H9 (cell line): ENCODE measurements around the gene SLC16A10. TPM values are rescaled to one million over a fixed set of nuclear protein-coding genes. Genes with fewer than 3 reads are reported as not detected.

Experiments
- DNase-seq: peaks from one replicate; pipeline ENCODE4 v3.0.0-alpha.2; 2017
- H2AFZ ChIP-seq: one replicate; pipeline ENCODE4 v1.6.1; 2013; ENCODE audit warnings: mild to moderate bottlenecking, low read length, control low read depth, moderate library complexity
- H2AK5ac ChIP-seq: 2 replicates; pipeline ENCODE4 v1.6.1; 2013; ENCODE audit warnings: low read length, control low read depth, mixed read lengths; ENCODE audit not compliant: insufficient read length
- H2BK120ac ChIP-seq: one replicate; pipeline ENCODE4 v1.6.1; 2013; ENCODE audit warnings: low read depth, mild to moderate bottlenecking, low read length, control low read depth, inconsistent platforms; ENCODE audit not compliant: poor library complexity, severe bottlenecking
- H2BK12ac ChIP-seq: 2 replicates; pipeline ENCODE4 v1.6.1; 2013; ENCODE audit warnings: low read length, control low read depth, mixed read lengths, low read depth; ENCODE audit not compliant: insufficient read length
- H2BK15ac ChIP-seq: 2 replicates; pipeline ENCODE4 v1.6.1; 2013; ENCODE audit warnings: low read depth, low read length, control low read depth
- H2BK20ac ChIP-seq: one replicate; pipeline ENCODE4 v1.6.1; 2013; ENCODE audit warnings: low read depth, mild to moderate bottlenecking, low read length, control low read depth, inconsistent platforms; ENCODE audit not compliant: poor library complexity, severe bottlenecking
- H2BK5ac ChIP-seq: 2 replicates; pipeline ENCODE4 v1.6.1; 2013; ENCODE audit warnings: low read length, control low read depth, mixed read lengths; ENCODE audit not compliant: insufficient read length
- H3K14ac ChIP-seq: 2 replicates; pipeline ENCODE4 v1.6.1; 2013; ENCODE audit warnings: low read length, control low read depth; ENCODE audit not compliant: insufficient read depth
- H3K18ac ChIP-seq: 2 replicates; pipeline ENCODE4 v1.6.1; 2013; ENCODE audit warnings: low read depth, mild to moderate bottlenecking, mixed read lengths, low read length, control low read depth; ENCODE audit not compliant: insufficient read length
- H3K23ac ChIP-seq: 2 replicates; pipeline ENCODE4 v1.6.1; 2013; ENCODE audit warnings: low read length, control low read depth, mixed read lengths, low read depth; ENCODE audit not compliant: insufficient read length
- H3K23me2 ChIP-seq: 2 replicates; pipeline ENCODE4 v1.6.1; 2013; ENCODE audit warnings: low read depth, mild to moderate bottlenecking, mixed read lengths, low read length, control low read depth; ENCODE audit not compliant: insufficient read length, poor library complexity, severe bottlenecking
- H3K27ac ChIP-seq: 2 replicates; pipeline ENCODE4 v1.5.1; 2013; ENCODE audit warnings: low read length, control low read depth, mixed read lengths, low read depth; ENCODE audit not compliant: insufficient read length
- H3K27me3 ChIP-seq: 2 replicates; pipeline ENCODE4 v1.6.1; 2013; ENCODE audit warnings: low read length, control low read depth, inconsistent platforms; ENCODE audit not compliant: insufficient read depth
- H3K4ac ChIP-seq: 2 replicates; pipeline ENCODE4 v1.6.1; 2013; ENCODE audit warnings: low read depth, mild to moderate bottlenecking, control low read depth, inconsistent platforms, low read length, moderate library complexity
- H3K4me1 ChIP-seq: 2 replicates; pipeline ENCODE4 v1.6.1; 2013; ENCODE audit warnings: low read length, control low read depth, inconsistent platforms; ENCODE audit not compliant: insufficient read depth
- H3K4me2 ChIP-seq: 2 replicates; pipeline ENCODE4 v1.6.1; 2013; ENCODE audit warnings: low read length, control low read depth, mixed read lengths; ENCODE audit not compliant: insufficient read length, insufficient read depth
- H3K56ac ChIP-seq: 2 replicates; pipeline ENCODE4 v1.6.1; 2013; ENCODE audit warnings: low read depth, mild to moderate bottlenecking, mixed read lengths, low read length, control low read depth; ENCODE audit not compliant: insufficient read length
- H3K79me1 ChIP-seq: 2 replicates; pipeline ENCODE4 v1.6.1; 2013; ENCODE audit warnings: low read depth, mild to moderate bottlenecking, moderate library complexity, low read length, control low read depth, inconsistent platforms; ENCODE audit not compliant: insufficient read depth, poor library complexity, severe bottlenecking
- H3K79me2 ChIP-seq: 2 replicates; pipeline ENCODE4 v1.6.1; 2013; ENCODE audit warnings: low read length, control low read depth, inconsistent platforms; ENCODE audit not compliant: insufficient read depth
- H3K9ac ChIP-seq: 2 replicates; pipeline ENCODE4 v1.6.1; 2013; ENCODE audit warnings: low read length, control low read depth, mixed read lengths; ENCODE audit not compliant: insufficient read length; ENCODE audit errors: extremely low read depth
- H3K9me3 ChIP-seq: one replicate; pipeline ENCODE4 v1.6.1; 2013; ENCODE audit warnings: low read depth, low read length, inconsistent platforms; ENCODE audit not compliant: control insufficient read depth
- H3T11ph ChIP-seq: one replicate; pipeline ENCODE4 v1.6.1; 2013; ENCODE audit warnings: mild to moderate bottlenecking, low read length, control low read depth, inconsistent platforms
- H4K20me1 ChIP-seq: one replicate; pipeline ENCODE4 v1.6.1; 2013; ENCODE audit not compliant: control insufficient read depth, insufficient read length, insufficient read depth
- H4K5ac ChIP-seq: 2 replicates; pipeline ENCODE4 v1.6.1; 2013; ENCODE audit warnings: low read depth, mild to moderate bottlenecking, mixed read lengths, low read length, control low read depth; ENCODE audit not compliant: insufficient read length
- H4K8ac ChIP-seq: replicated peaks from 2 replicates; pipeline ENCODE4 v1.6.1; 2013; ENCODE audit warnings: low read length, control low read depth, mixed read lengths, low read depth; ENCODE audit not compliant: insufficient read length
- H4K91ac ChIP-seq: 2 replicates; pipeline ENCODE4 v1.6.1; 2013; ENCODE audit warnings: low read depth, mild to moderate bottlenecking, moderate library complexity, mixed read lengths, low read length, control low read depth; ENCODE audit not compliant: insufficient read length
- H3K27ac Mint-ChIP-seq, 3 experiments: 2 replicates in 2 of 3; 3 replicates in 1 of 3; pipeline ENCODE4 v1.8.0; 2020 to 2021; ENCODE audit warnings: mixed read lengths in 3 of 3, mild to moderate bottlenecking in 1 of 3, moderate library complexity in 1 of 3
- H3K27me3 Mint-ChIP-seq: 2 replicates; pipeline ENCODE4 v1.8.0; 2021; ENCODE audit warnings: low read depth, mild to moderate bottlenecking, moderate library complexity, mixed read lengths
- H3K36me3 Mint-ChIP-seq, 3 experiments: 2 replicates in 2 of 3; 3 replicates in 1 of 3; pipeline ENCODE4 v1.8.0; 2020 to 2021; ENCODE audit warnings: low read depth in 3 of 3, mixed read lengths in 3 of 3; ENCODE audit not compliant: insufficient read depth in 1 of 3
- H3K4me1 Mint-ChIP-seq, 2 experiments: 2 replicates each; pipeline ENCODE4 v1.8.0; 2020; ENCODE audit warnings: mixed read lengths in 2 of 2
- H3K4me3 Mint-ChIP-seq, 2 experiments: 2 replicates in 1 of 2; 3 replicates in 1 of 2; pipeline ENCODE4 v1.8.0; 2020 to 2021; ENCODE audit warnings: mild to moderate bottlenecking in 2 of 2, mixed read lengths in 2 of 2, moderate library complexity in 1 of 2
- H3K9me3 Mint-ChIP-seq, 2 experiments: 2 replicates in 1 of 2; 3 replicates in 1 of 2; pipeline ENCODE4 v1.8.0; 2020; ENCODE audit warnings: mild to moderate bottlenecking in 2 of 2, mixed read lengths in 2 of 2, moderate library complexity in 1 of 2
- WGBS: extraction: QIAGEN DNeasy Blood & Tissue Kit; methylation state at CpG from one replicate; pipeline ENCODE4 v1.1.7; 2013; ENCODE audit warnings: missing lambda C conversion rate, low lambda C conversion rate, mixed read lengths; ENCODE audit not compliant: insufficient read length; ENCODE audit errors: extremely low coverage; 5-methylcytosine and 5-hydroxymethylcytosine counted together
- total RNA-seq: library from RNA; stranded (reverse); gene quantifications from 2 replicates; pipeline ENCODE4 v1.2.1, GENCODE V29; 2021
- TF ChIP-seq, protein P1 (sequence below): fragments of 200-600 bp; sonication (generic); conservative IDR thresholded peaks from 3 replicates; pipeline ENCODE4 v1.8.0; 2021; ENCODE audit warnings: antibody characterized with exemption, mild to moderate bottlenecking

Gene SLC16A10
- total RNA-seq, 1 experiment from 2014 or later: 11.4 TPM

DNA sequence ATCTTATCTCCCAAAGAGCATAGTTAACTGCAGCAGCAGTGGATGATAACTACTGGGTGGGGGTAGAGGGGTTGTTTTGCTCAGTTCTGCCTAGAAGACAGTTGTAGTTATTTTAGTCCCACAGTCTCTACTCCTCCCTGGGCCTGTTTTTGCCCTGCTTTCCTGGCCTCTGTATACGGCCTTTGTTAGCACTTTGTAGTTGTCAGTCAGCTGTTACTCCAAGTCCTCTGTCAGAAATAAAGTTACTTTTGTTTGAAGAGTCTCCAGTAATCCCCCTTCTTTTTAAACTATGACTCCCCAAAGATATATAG, 113.9 kb downstream of the SLC16A10 start:
- no peak overlapping the region for H3K18ac ChIP-seq
- DNase-seq: no peak
- H2BK120ac ChIP-seq: no peak overlapping the region
- no peak overlapping the region for H2BK15ac ChIP-seq
- H4K91ac ChIP-seq: no peak overlapping the region
- Mint-ChIP-seq H3K27me3 (no peaks in the 10 kb centered on the region), H3K4me3 (no peak overlapping the region), H3K27ac (no peak overlapping the region), H3K4me1 (peaks cover 0 to 3% of the 10 kb centered on the region in 2 experiments; a peak in 2 of 4 replicates), H3K9me3 (no peaks in the 10 kb centered on the region), H3K36me3 (no peaks in the 10 kb centered on the region; a peak in 1 of 7 replicates)
- H3K79me1 ChIP-seq: no peaks in the 10 kb centered on the region
- H3K27me3 ChIP-seq: no peaks in the 10 kb centered on the region
- WGBS: no CpG with 5 or more reads among the region's 1 CpG
- no peaks in the 10 kb centered on the region for H3K4me1 ChIP-seq
- H3K79me2 ChIP-seq: no peaks in the 10 kb centered on the region
- H3K9ac ChIP-seq: no peak overlapping the region
- no peak overlapping the region for H2BK5ac ChIP-seq
- no peak overlapping the region for H3T11ph ChIP-seq
- no peak overlapping the region for H2BK12ac ChIP-seq
- H3K23ac ChIP-seq: no peak overlapping the region
- no peaks in the 10 kb centered on the region for H3K23me2 ChIP-seq
- no peak overlapping the region for H3K27ac ChIP-seq
- H4K5ac ChIP-seq: no peak overlapping the region
- no peak overlapping the region for H3K14ac ChIP-seq
- H3K4me2 ChIP-seq: no peak overlapping the region
- TF ChIP-seq, protein P1, sequence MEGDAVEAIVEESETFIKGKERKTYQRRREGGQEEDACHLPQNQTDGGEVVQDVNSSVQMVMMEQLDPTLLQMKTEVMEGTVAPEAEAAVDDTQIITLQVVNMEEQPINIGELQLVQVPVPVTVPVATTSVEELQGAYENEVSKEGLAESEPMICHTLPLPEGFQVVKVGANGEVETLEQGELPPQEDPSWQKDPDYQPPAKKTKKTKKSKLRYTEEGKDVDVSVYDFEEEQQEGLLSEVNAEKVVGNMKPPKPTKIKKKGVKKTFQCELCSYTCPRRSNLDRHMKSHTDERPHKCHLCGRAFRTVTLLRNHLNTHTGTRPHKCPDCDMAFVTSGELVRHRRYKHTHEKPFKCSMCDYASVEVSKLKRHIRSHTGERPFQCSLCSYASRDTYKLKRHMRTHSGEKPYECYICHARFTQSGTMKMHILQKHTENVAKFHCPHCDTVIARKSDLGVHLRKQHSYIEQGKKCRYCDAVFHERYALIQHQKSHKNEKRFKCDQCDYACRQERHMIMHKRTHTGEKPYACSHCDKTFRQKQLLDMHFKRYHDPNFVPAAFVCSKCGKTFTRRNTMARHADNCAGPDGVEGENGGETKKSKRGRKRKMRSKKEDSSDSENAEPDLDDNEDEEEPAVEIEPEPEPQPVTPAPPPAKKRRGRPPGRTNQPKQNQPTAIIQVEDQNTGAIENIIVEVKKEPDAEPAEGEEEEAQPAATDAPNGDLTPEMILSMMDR: no peak
- no peak overlapping the region for H4K8ac ChIP-seq
- no peaks in the 10 kb centered on the region for H4K20me1 ChIP-seq
- H3K4ac ChIP-seq: no peak overlapping the region
- no peak overlapping the region for H2BK20ac ChIP-seq
- H3K56ac ChIP-seq: no peak overlapping the region
- no peak overlapping the region for H2AK5ac ChIP-seq
- no peak overlapping the region for H2AFZ ChIP-seq
- no peaks in the 10 kb centered on the region for H3K9me3 ChIP-seq
